CD8-positive, alpha-beta memory T cell (primary cell): ENCODE data around the gene KLF8. TPM values are rescaled to one million over a fixed set of nuclear protein-coding genes. Genes with fewer than 3 reads are reported as not detected.
A peak's percentile ranks its signal among the peaks of the same experiment; 100 is the strongest.

ENCODE experiments used
- CTCF ChIA-PET: fragments of 350-600 bp; sonication (Branson Sonifier 250); formaldehyde crosslinking; loops from one replicate; lab custom pipeline; 2021; ENCODE audit warnings: antibody characterized with exemption; lab: Charles Lee
- POLR2A ChIA-PET: fragments of 350-600 bp; sonication (Branson Sonifier 250); formaldehyde crosslinking; loops from one replicate; lab custom pipeline; 2021; ENCODE audit warnings: antibody characterized with exemption; lab: Charles Lee
- DNase-seq, 5 donors: peaks; one replicate each; pipeline versions ENCODE4 v3.0.0 to v3.0.0-alpha.2; 2020 to 2022; ENCODE audit warnings: mixed read lengths in 1 of 5
- H3K27ac ChIP-seq: one replicate; pipeline ENCODE4 v1.7.0; 2013; ENCODE audit warnings: low read depth, mild to moderate bottlenecking, low read length, moderate library complexity
- H3K27me3 ChIP-seq: 2 replicates; pipeline ENCODE4 v1.7.0; 2013; ENCODE audit warnings: low read length, mild to moderate bottlenecking; ENCODE audit not compliant: insufficient read depth, poor library complexity, severe bottlenecking
- H3K36me3 ChIP-seq: 2 replicates; pipeline ENCODE4 v1.7.0; 2013; ENCODE audit warnings: mild to moderate bottlenecking, low read length, moderate library complexity; ENCODE audit not compliant: insufficient read depth
- H3K4me1 ChIP-seq: 2 replicates; pipeline ENCODE4 v1.7.0; 2013; ENCODE audit warnings: mild to moderate bottlenecking, low read length, moderate library complexity; ENCODE audit not compliant: insufficient read depth
- H3K4me3 ChIP-seq: 2 replicates; pipeline ENCODE4 v1.7.0; 2013; ENCODE audit warnings: mild to moderate bottlenecking, low read length
- H3K9me3 ChIP-seq: 2 replicates; pipeline ENCODE4 v1.7.0; 2013; ENCODE audit warnings: mild to moderate bottlenecking, low read length
- H3K27ac Mint-ChIP-seq, 8 donors: one replicate each; pipeline ENCODE4 v1.8.0; 2020 to 2021; ENCODE audit warnings: mixed read lengths in 8 of 8, mild to moderate bottlenecking in 6 of 8, inconsistent platforms in 3 of 8, moderate library complexity in 3 of 8
- H3K27me3 Mint-ChIP-seq, 2 donors: one replicate each; pipeline ENCODE4 v1.8.0; 2020 to 2021; ENCODE audit warnings: mixed read lengths in 2 of 2, mild to moderate bottlenecking in 1 of 2, moderate library complexity in 1 of 2
- H3K36me3 Mint-ChIP-seq, 3 donors: one replicate each; pipeline ENCODE4 v1.8.0; 2020 to 2021; ENCODE audit warnings: mixed read lengths in 3 of 3, inconsistent platforms in 1 of 3, mild to moderate bottlenecking in 1 of 3
- H3K4me1 Mint-ChIP-seq, 3 donors: one replicate each; pipeline ENCODE4 v1.8.0; 2020 to 2021; ENCODE audit warnings: mixed read lengths in 3 of 3, inconsistent platforms in 1 of 3, mild to moderate bottlenecking in 1 of 3
- H3K4me3 Mint-ChIP-seq, 7 donors: one replicate each; pipeline ENCODE4 v1.8.0; 2020 to 2021; ENCODE audit warnings: mixed read lengths in 7 of 7, mild to moderate bottlenecking in 6 of 7, moderate library complexity in 4 of 7, inconsistent platforms in 2 of 7
- H3K9me3 Mint-ChIP-seq, 5 donors: one replicate each; pipeline ENCODE4 v1.8.0; 2020 to 2022; ENCODE audit warnings: mixed read lengths in 5 of 5, mild to moderate bottlenecking in 3 of 5, moderate library complexity in 2 of 5, inconsistent platforms in 1 of 5
- polyA plus RNA-seq: library from polyadenylated mRNA; unstranded; fragments of 300-500 nt; fragmentation: Illumina TruSeq; gene quantifications from one replicate; pipeline ENCODE4 v1.2.3, GENCODE V29; 2021
- total RNA-seq, 2 experiments: library from RNA; stranded (reverse); gene quantifications; one replicate each; pipeline ENCODE4 v1.2.3, GENCODE V29; 2021

Gene KLF8
- total and polyA plus RNA-seq, 3 experiments from 2014 or later, result 0.64 to 1.5 (median 1.4) TPM

GRCh38 chrX:56279863-56280262, 47.7 kb downstream of the KLF8 start:
- Mint-ChIP-seq H3K4me3 (no peak overlapping the region), H3K4me1 (peaks cover 2 to 9% (median 4%) of the 10 kb centered on the region in 3 donors)
- POLR2A ChIA-PET, result no interaction called here

GRCh38 chrX:56281789-56282188, 49.6 kb downstream of the KLF8 start:
- H3K9me3 ChIP-seq, result no peaks in the 10 kb centered on the region
- H3K4me1 Mint-ChIP-seq, result peaks cover 2 to 9% (median 4%) of the 10 kb centered on the region in 3 donors
- no peak overlapping the region for H3K27ac ChIP-seq
- ChIA-PET POLR2A (no interaction called here), CTCF (interaction anchor here (1.0 to 3.6 kb wide), 3 partner anchors 446 to 696 kb away, joined by 4 to 31 read pairs (median 9); partner anchors contain the start of gene NBDY)
- H3K27ac Mint-ChIP-seq, result no peak overlapping the region
- H3K27me3 ChIP-seq, result no peaks in the 10 kb centered on the region
- no peak overlapping the region for H3K4me3 ChIP-seq
- no peaks in the 10 kb centered on the region for H3K36me3 ChIP-seq
- DNase-seq, result peak in 2 of 5 donors; percentile 22 to 36
- H3K4me1 ChIP-seq, result peaks cover 5% of the 10 kb centered on the region
- H3K9me3 Mint-ChIP-seq, result no peaks in the 10 kb centered on the region
- no peak overlapping the region for H3K4me3 Mint-ChIP-seq
- H3K36me3 Mint-ChIP-seq, result no peaks in the 10 kb centered on the region
- H3K27me3 Mint-ChIP-seq, result peaks cover 0 to under 1% of the 10 kb centered on the region in 2 donors

More at GRCh38 chrX:56279863-56280262, 47.7 kb downstream of the KLF8 start:
- peaks cover 5% of the 10 kb centered on the region for H3K4me1 ChIP-seq
- CTCF ChIA-PET, result no interaction called here
- H3K9me3 ChIP-seq, result no peaks in the 10 kb centered on the region
- Mint-ChIP-seq H3K9me3 (no peaks in the 10 kb centered on the region), H3K27ac (no peak overlapping the region), H3K27me3 (peaks cover 0 to 2% of the 10 kb centered on the region in 2 donors), H3K36me3 (no peaks in the 10 kb centered on the region)
- no peaks in the 10 kb centered on the region for H3K27me3 ChIP-seq
- no peak overlapping the region for H3K27ac ChIP-seq
- H3K36me3 ChIP-seq, result no peaks in the 10 kb centered on the region
- DNase-seq, result no peak
- no peak overlapping the region for H3K4me3 ChIP-seq

GRCh38 chrX:56284269-56284668, 52.1 kb downstream of the KLF8 start:
- H3K9me3 ChIP-seq, result no peaks in the 10 kb centered on the region
- H3K36me3 ChIP-seq, result no peaks in the 10 kb centered on the region
- ChIA-PET CTCF (no interaction called here), POLR2A (no interaction called here)
- peaks cover 5% of the 10 kb centered on the region for H3K4me1 ChIP-seq
- H3K27me3 ChIP-seq, result no peaks in the 10 kb centered on the region
- H3K27ac ChIP-seq, result no peak overlapping the region
- Mint-ChIP-seq H3K4me1 (peaks cover 2 to 9% (median 4%) of the 10 kb centered on the region in 3 donors), H3K9me3 (no peaks in the 10 kb centered on the region), H3K27ac (peak overlapping the region in 1 of 8 donors; percentile 72), H3K36me3 (no peaks in the 10 kb centered on the region), H3K4me3 (no peak overlapping the region), H3K27me3 (no peaks in the 10 kb centered on the region)
- no peak overlapping the region for H3K4me3 ChIP-seq
- no peak for DNase-seq

- no peaks in the 10 kb centered on the region for H3K27me3 ChIP-seq
- CTCF ChIA-PET, result no interaction called here
- peaks cover 0 to 11% (median 0%) of the 10 kb centered on the region in 3 donors for H3K36me3 Mint-ChIP-seq
- H3K36me3 ChIP-seq, result no peaks in the 10 kb centered on the region
- no peak overlapping the region for H3K4me3 Mint-ChIP-seq
- H3K27ac Mint-ChIP-seq, result no peak overlapping the region
- POLR2A ChIA-PET, result no interaction called here
- no peak for DNase-seq
- no peaks in the 10 kb centered on the region for H3K4me1 Mint-ChIP-seq
- peaks cover 0 to 5% (median 3%) of the 10 kb centered on the region in 5 donors for H3K9me3 Mint-ChIP-seq
- no peak overlapping the region for H3K4me3 ChIP-seq
- no peaks in the 10 kb centered on the region for H3K4me1 ChIP-seq
- no peaks in the 10 kb centered on the region for H3K9me3 ChIP-seq
- H3K27ac ChIP-seq, result no peak overlapping the region
- H3K27me3 Mint-ChIP-seq, result peaks cover 0 to 5% of the 10 kb centered on the region in 2 donors
Observed at GRCh38 chrX:56288608-56289007, 56.5 kb downstream of the KLF8 start.

- Mint-ChIP-seq H3K4me3 (no peak overlapping the region), H3K9me3 (peaks cover 0 to 5% (median 3%) of the 10 kb centered on the region in 5 donors), H3K27ac (no peak overlapping the region), H3K36me3 (peaks cover 0 to 15% (median 0%) of the 10 kb centered on the region in 3 donors), H3K27me3 (peaks cover 0 to 5% of the 10 kb centered on the region in 2 donors), H3K4me1 (no peaks in the 10 kb centered on the region)
- CTCF ChIA-PET, result no interaction called here
- Histone ChIP-seq H3K27me3 (no peaks in the 10 kb centered on the region), H3K9me3 (no peaks in the 10 kb centered on the region), H3K4me3 (no peak overlapping the region), H3K27ac (no peak overlapping the region), H3K4me1 (no peaks in the 10 kb centered on the region), H3K36me3 (no peaks in the 10 kb centered on the region)
- POLR2A ChIA-PET, result no interaction called here
- no peak for DNase-seq
Observed at GRCh38 chrX:56289449-56289848, 57.3 kb downstream of the KLF8 start.

GRCh38 chrX:56308726-56309125, 76.6 kb downstream of the KLF8 start:
- H3K4me1 Mint-ChIP-seq, result peaks cover 0 to 2% (median 0%) of the 10 kb centered on the region in 3 donors
- H3K4me3 Mint-ChIP-seq, result no peak overlapping the region
- peaks cover 0 to 9% (median 0%) of the 10 kb centered on the region in 5 donors for H3K9me3 Mint-ChIP-seq
- peaks cover 0 to 7% (median 0%) of the 10 kb centered on the region in 3 donors for H3K36me3 Mint-ChIP-seq
- no peak for DNase-seq
- no peaks in the 10 kb centered on the region for H3K4me1 ChIP-seq
- H3K36me3 ChIP-seq, result no peaks in the 10 kb centered on the region
- H3K27me3 ChIP-seq, result no peaks in the 10 kb centered on the region
- peaks cover 5% of the 10 kb centered on the region in 2 donors for H3K27me3 Mint-ChIP-seq
- no peak overlapping the region for H3K27ac Mint-ChIP-seq
- no peak overlapping the region for H3K27ac ChIP-seq
- H3K9me3 ChIP-seq, result no peaks in the 10 kb centered on the region
- no peak overlapping the region for H3K4me3 ChIP-seq
- ChIA-PET POLR2A (no interaction called here), CTCF (no interaction called here)

GRCh38 chrX:56309881-56310280, 77.7 kb downstream of the KLF8 start:
- H3K36me3 Mint-ChIP-seq, result peaks cover 0 to 7% (median 0%) of the 10 kb centered on the region in 3 donors
- H3K27me3 ChIP-seq, result no peaks in the 10 kb centered on the region
- DNase-seq, result no peak
- H3K4me1 ChIP-seq, result no peaks in the 10 kb centered on the region
- peaks cover 0 to 7% (median 0%) of the 10 kb centered on the region in 5 donors for H3K9me3 Mint-ChIP-seq
- H3K27ac Mint-ChIP-seq, result no peak overlapping the region
- H3K4me3 Mint-ChIP-seq, result no peak overlapping the region
- CTCF ChIA-PET, result no interaction called here
- H3K27ac ChIP-seq, result no peak overlapping the region
- H3K36me3 ChIP-seq, result no peaks in the 10 kb centered on the region
- H3K9me3 ChIP-seq, result no peaks in the 10 kb centered on the region
- peaks cover 5% of the 10 kb centered on the region in 2 donors for H3K27me3 Mint-ChIP-seq
- POLR2A ChIA-PET, result no interaction called here
- H3K4me3 ChIP-seq, result no peak overlapping the region
- H3K4me1 Mint-ChIP-seq, result peaks cover 4 to 9% (median 5%) of the 10 kb centered on the region in 3 donors

- Histone ChIP-seq H3K27ac (no peak overlapping the region), H3K27me3 (no peaks in the 10 kb centered on the region), H3K4me1 (no peaks in the 10 kb centered on the region), H3K36me3 (no peaks in the 10 kb centered on the region), H3K4me3 (no peak overlapping the region), H3K9me3 (no peaks in the 10 kb centered on the region)
- DNase-seq, result no peak
- peaks cover 0 to 7% (median 0%) of the 10 kb centered on the region in 3 donors for H3K36me3 Mint-ChIP-seq
- peaks cover 4 to 9% (median 5%) of the 10 kb centered on the region in 3 donors for H3K4me1 Mint-ChIP-seq
- ChIA-PET POLR2A (no interaction called here), CTCF (no interaction called here)
- no peak overlapping the region for H3K4me3 Mint-ChIP-seq
- H3K27me3 Mint-ChIP-seq, result peaks cover 5% of the 10 kb centered on the region in 2 donors
- peaks cover 0 to 7% (median 0%) of the 10 kb centered on the region in 5 donors for H3K9me3 Mint-ChIP-seq
- H3K27ac Mint-ChIP-seq, result no peak overlapping the region
Observed at GRCh38 chrX:56310581-56310980, 78.4 kb downstream of the KLF8 start.
